H9 (cell line): Measurements from ENCODE around the gene ZMIZ1. TPM values are rescaled to one million over a fixed set of nuclear protein-coding genes. Genes with fewer than 3 reads are reported as not detected.

ENCODE experiments used
- DNase-seq: peaks from one replicate; pipeline ENCODE4 v3.0.0-alpha.2; 2017
- H2AFZ ChIP-seq: one replicate; pipeline ENCODE4 v1.6.1; 2013; ENCODE audit warnings: mild to moderate bottlenecking, low read length, control low read depth, moderate library complexity
- H2AK5ac ChIP-seq: 2 replicates; pipeline ENCODE4 v1.6.1; 2013; ENCODE audit warnings: low read length, control low read depth, mixed read lengths; ENCODE audit not compliant: insufficient read length
- H2BK120ac ChIP-seq: one replicate; pipeline ENCODE4 v1.6.1; 2013; ENCODE audit warnings: low read depth, mild to moderate bottlenecking, low read length, control low read depth, inconsistent platforms; ENCODE audit not compliant: poor library complexity, severe bottlenecking
- H2BK12ac ChIP-seq: 2 replicates; pipeline ENCODE4 v1.6.1; 2013; ENCODE audit warnings: low read length, control low read depth, mixed read lengths, low read depth; ENCODE audit not compliant: insufficient read length
- H2BK15ac ChIP-seq: 2 replicates; pipeline ENCODE4 v1.6.1; 2013; ENCODE audit warnings: low read depth, low read length, control low read depth
- H2BK20ac ChIP-seq: one replicate; pipeline ENCODE4 v1.6.1; 2013; ENCODE audit warnings: low read depth, mild to moderate bottlenecking, low read length, control low read depth, inconsistent platforms; ENCODE audit not compliant: poor library complexity, severe bottlenecking
- H2BK5ac ChIP-seq: 2 replicates; pipeline ENCODE4 v1.6.1; 2013; ENCODE audit warnings: low read length, control low read depth, mixed read lengths; ENCODE audit not compliant: insufficient read length
- H3K14ac ChIP-seq: 2 replicates; pipeline ENCODE4 v1.6.1; 2013; ENCODE audit warnings: low read length, control low read depth; ENCODE audit not compliant: insufficient read depth
- H3K18ac ChIP-seq: 2 replicates; pipeline ENCODE4 v1.6.1; 2013; ENCODE audit warnings: low read depth, mild to moderate bottlenecking, mixed read lengths, low read length, control low read depth; ENCODE audit not compliant: insufficient read length
- H3K23ac ChIP-seq: 2 replicates; pipeline ENCODE4 v1.6.1; 2013; ENCODE audit warnings: low read length, control low read depth, mixed read lengths, low read depth; ENCODE audit not compliant: insufficient read length
- H3K23me2 ChIP-seq: 2 replicates; pipeline ENCODE4 v1.6.1; 2013; ENCODE audit warnings: low read depth, mild to moderate bottlenecking, mixed read lengths, low read length, control low read depth; ENCODE audit not compliant: insufficient read length, poor library complexity, severe bottlenecking
- H3K27ac ChIP-seq: 2 replicates; pipeline ENCODE4 v1.5.1; 2013; ENCODE audit warnings: low read length, control low read depth, mixed read lengths, low read depth; ENCODE audit not compliant: insufficient read length
- H3K27me3 ChIP-seq: 2 replicates; pipeline ENCODE4 v1.6.1; 2013; ENCODE audit warnings: low read length, control low read depth, inconsistent platforms; ENCODE audit not compliant: insufficient read depth
- H3K4ac ChIP-seq: 2 replicates; pipeline ENCODE4 v1.6.1; 2013; ENCODE audit warnings: low read depth, mild to moderate bottlenecking, control low read depth, inconsistent platforms, low read length, moderate library complexity
- H3K4me1 ChIP-seq: 2 replicates; pipeline ENCODE4 v1.6.1; 2013; ENCODE audit warnings: low read length, control low read depth, inconsistent platforms; ENCODE audit not compliant: insufficient read depth
- H3K4me2 ChIP-seq: 2 replicates; pipeline ENCODE4 v1.6.1; 2013; ENCODE audit warnings: low read length, control low read depth, mixed read lengths; ENCODE audit not compliant: insufficient read length, insufficient read depth
- H3K56ac ChIP-seq: 2 replicates; pipeline ENCODE4 v1.6.1; 2013; ENCODE audit warnings: low read depth, mild to moderate bottlenecking, mixed read lengths, low read length, control low read depth; ENCODE audit not compliant: insufficient read length
- H3K79me1 ChIP-seq: 2 replicates; pipeline ENCODE4 v1.6.1; 2013; ENCODE audit warnings: low read depth, mild to moderate bottlenecking, moderate library complexity, low read length, control low read depth, inconsistent platforms; ENCODE audit not compliant: insufficient read depth, poor library complexity, severe bottlenecking
- H3K79me2 ChIP-seq: 2 replicates; pipeline ENCODE4 v1.6.1; 2013; ENCODE audit warnings: low read length, control low read depth, inconsistent platforms; ENCODE audit not compliant: insufficient read depth
- H3K9ac ChIP-seq: 2 replicates; pipeline ENCODE4 v1.6.1; 2013; ENCODE audit warnings: low read length, control low read depth, mixed read lengths; ENCODE audit not compliant: insufficient read length; ENCODE audit errors: extremely low read depth
- H3K9me3 ChIP-seq: one replicate; pipeline ENCODE4 v1.6.1; 2013; ENCODE audit warnings: low read depth, low read length, inconsistent platforms; ENCODE audit not compliant: control insufficient read depth
- H3T11ph ChIP-seq: one replicate; pipeline ENCODE4 v1.6.1; 2013; ENCODE audit warnings: mild to moderate bottlenecking, low read length, control low read depth, inconsistent platforms
- H4K20me1 ChIP-seq: one replicate; pipeline ENCODE4 v1.6.1; 2013; ENCODE audit not compliant: control insufficient read depth, insufficient read length, insufficient read depth
- H4K5ac ChIP-seq: 2 replicates; pipeline ENCODE4 v1.6.1; 2013; ENCODE audit warnings: low read depth, mild to moderate bottlenecking, mixed read lengths, low read length, control low read depth; ENCODE audit not compliant: insufficient read length
- H4K8ac ChIP-seq: replicated peaks from 2 replicates; pipeline ENCODE4 v1.6.1; 2013; ENCODE audit warnings: low read length, control low read depth, mixed read lengths, low read depth; ENCODE audit not compliant: insufficient read length
- H4K91ac ChIP-seq: 2 replicates; pipeline ENCODE4 v1.6.1; 2013; ENCODE audit warnings: low read depth, mild to moderate bottlenecking, moderate library complexity, mixed read lengths, low read length, control low read depth; ENCODE audit not compliant: insufficient read length
- H3K27ac Mint-ChIP-seq, 3 experiments: 2 replicates in 2 of 3; 3 replicates in 1 of 3; pipeline ENCODE4 v1.8.0; 2020 to 2021; ENCODE audit warnings: mixed read lengths in 3 of 3, mild to moderate bottlenecking in 1 of 3, moderate library complexity in 1 of 3
- H3K27me3 Mint-ChIP-seq: 2 replicates; pipeline ENCODE4 v1.8.0; 2021; ENCODE audit warnings: low read depth, mild to moderate bottlenecking, moderate library complexity, mixed read lengths
- H3K36me3 Mint-ChIP-seq, 3 experiments: 2 replicates in 2 of 3; 3 replicates in 1 of 3; pipeline ENCODE4 v1.8.0; 2020 to 2021; ENCODE audit warnings: low read depth in 3 of 3, mixed read lengths in 3 of 3; ENCODE audit not compliant: insufficient read depth in 1 of 3
- H3K4me1 Mint-ChIP-seq, 2 experiments: 2 replicates each; pipeline ENCODE4 v1.8.0; 2020; ENCODE audit warnings: mixed read lengths in 2 of 2
- H3K4me3 Mint-ChIP-seq, 2 experiments: 2 replicates in 1 of 2; 3 replicates in 1 of 2; pipeline ENCODE4 v1.8.0; 2020 to 2021; ENCODE audit warnings: mild to moderate bottlenecking in 2 of 2, mixed read lengths in 2 of 2, moderate library complexity in 1 of 2
- H3K9me3 Mint-ChIP-seq, 2 experiments: 2 replicates in 1 of 2; 3 replicates in 1 of 2; pipeline ENCODE4 v1.8.0; 2020; ENCODE audit warnings: mild to moderate bottlenecking in 2 of 2, mixed read lengths in 2 of 2, moderate library complexity in 1 of 2
- WGBS: extraction: QIAGEN DNeasy Blood & Tissue Kit; methylation state at CpG from one replicate; pipeline ENCODE4 v1.1.7; 2013; ENCODE audit warnings: missing lambda C conversion rate, low lambda C conversion rate, mixed read lengths; ENCODE audit not compliant: insufficient read length; ENCODE audit errors: extremely low coverage; 5-methylcytosine and 5-hydroxymethylcytosine counted together
- total RNA-seq: library from RNA; stranded (reverse); gene quantifications from 2 replicates; pipeline ENCODE4 v1.2.1, GENCODE V29; 2021
- TF ChIP-seq, protein P1 (sequence below): fragments of 200-600 bp; sonication (generic); conservative IDR thresholded peaks from 3 replicates; pipeline ENCODE4 v1.8.0; 2021; ENCODE audit warnings: antibody characterized with exemption, mild to moderate bottlenecking

Gene ZMIZ1
- total RNA-seq, 1 experiment from 2014 or later = 36.9 TPM

DNA sequence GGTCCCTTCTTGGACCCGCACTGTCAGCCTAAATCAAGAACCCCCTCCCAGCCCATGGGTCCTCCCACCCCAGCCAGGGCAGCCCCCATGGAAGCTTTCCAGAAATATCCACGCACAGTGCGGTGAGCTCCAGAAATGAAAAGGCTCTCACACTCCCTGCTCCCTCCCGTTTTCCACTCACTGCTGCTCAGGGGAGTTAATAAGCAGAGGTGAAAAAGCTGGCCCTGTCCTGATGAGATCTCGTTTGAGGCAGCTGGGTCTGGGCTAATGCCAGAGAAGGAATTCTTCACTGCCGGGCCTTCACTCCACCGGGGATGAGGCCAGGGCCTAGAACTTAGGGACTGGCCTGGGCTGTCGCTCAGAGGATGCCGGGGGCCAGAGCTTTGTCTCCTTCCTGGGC is 102.2 kb downstream of the ZMIZ1 start:
- peaks cover 2 to 14% (median 4%) of the 10 kb centered on the region in 3 experiments; a peak in 5 of 7 replicates for H3K36me3 Mint-ChIP-seq
- WGBS = no CpG with 5 or more reads among the region's 9 CpGs
- H4K8ac ChIP-seq = no peak overlapping the region
- no peak overlapping the region for H3K23ac ChIP-seq
- no peak overlapping the region for H2BK5ac ChIP-seq
- no peak overlapping the region for H3K9ac ChIP-seq
- no peak overlapping the region for H3K18ac ChIP-seq
- H4K20me1 ChIP-seq = no peaks in the 10 kb centered on the region
- no peak overlapping the region for H2BK12ac ChIP-seq
- H3K27me3 ChIP-seq = no peaks in the 10 kb centered on the region
- no peaks in the 10 kb centered on the region for H3K79me1 ChIP-seq
- H3K4me1 Mint-ChIP-seq = peaks cover 34 to 37% of the 10 kb centered on the region in 2 experiments
- no peak overlapping the region for H2BK15ac ChIP-seq
- no peak overlapping the region for H2BK20ac ChIP-seq
- no peaks in the 10 kb centered on the region for H3K27me3 Mint-ChIP-seq
- H3K79me2 ChIP-seq = no peaks in the 10 kb centered on the region
- H4K91ac ChIP-seq = no peak overlapping the region
- TF ChIP-seq, protein P1, sequence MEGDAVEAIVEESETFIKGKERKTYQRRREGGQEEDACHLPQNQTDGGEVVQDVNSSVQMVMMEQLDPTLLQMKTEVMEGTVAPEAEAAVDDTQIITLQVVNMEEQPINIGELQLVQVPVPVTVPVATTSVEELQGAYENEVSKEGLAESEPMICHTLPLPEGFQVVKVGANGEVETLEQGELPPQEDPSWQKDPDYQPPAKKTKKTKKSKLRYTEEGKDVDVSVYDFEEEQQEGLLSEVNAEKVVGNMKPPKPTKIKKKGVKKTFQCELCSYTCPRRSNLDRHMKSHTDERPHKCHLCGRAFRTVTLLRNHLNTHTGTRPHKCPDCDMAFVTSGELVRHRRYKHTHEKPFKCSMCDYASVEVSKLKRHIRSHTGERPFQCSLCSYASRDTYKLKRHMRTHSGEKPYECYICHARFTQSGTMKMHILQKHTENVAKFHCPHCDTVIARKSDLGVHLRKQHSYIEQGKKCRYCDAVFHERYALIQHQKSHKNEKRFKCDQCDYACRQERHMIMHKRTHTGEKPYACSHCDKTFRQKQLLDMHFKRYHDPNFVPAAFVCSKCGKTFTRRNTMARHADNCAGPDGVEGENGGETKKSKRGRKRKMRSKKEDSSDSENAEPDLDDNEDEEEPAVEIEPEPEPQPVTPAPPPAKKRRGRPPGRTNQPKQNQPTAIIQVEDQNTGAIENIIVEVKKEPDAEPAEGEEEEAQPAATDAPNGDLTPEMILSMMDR = no peak
- no peak overlapping the region for H4K5ac ChIP-seq
- H2AFZ ChIP-seq = no peak overlapping the region
- H3K14ac ChIP-seq = no peak overlapping the region
- DNase-seq = no peak
- H2AK5ac ChIP-seq = no peak overlapping the region
- no peaks in the 10 kb centered on the region for H3K9me3 Mint-ChIP-seq
- no peak overlapping the region for H3K4me2 ChIP-seq
- H3K56ac ChIP-seq = no peak overlapping the region
- no peak overlapping the region for H3T11ph ChIP-seq
- H3K27ac Mint-ChIP-seq = peak overlapping the region in 2 of 3 experiments; percentile 28 to 82; a peak in 2 of 7 replicates
- H3K4me1 ChIP-seq = no peaks in the 10 kb centered on the region
- no peak overlapping the region for H2BK120ac ChIP-seq
- H3K9me3 ChIP-seq = no peaks in the 10 kb centered on the region
- no peaks in the 10 kb centered on the region for H3K23me2 ChIP-seq
- H3K4ac ChIP-seq = no peak overlapping the region
- no peak overlapping the region for H3K4me3 Mint-ChIP-seq
- H3K27ac ChIP-seq = no peak overlapping the region
